RWPE2 (cell line): ENCODE data around the gene CCNF.

ENCODE experiments used
- ATAC-seq: fragments of 200-7000 bp; cut with Tn5 transposase; 3 replicates; pipeline ENCODE4 v1.9.1; 2021; ENCODE audit warnings: low read depth
- DNase-seq: peaks from one replicate; pipeline ENCODE4 v3.0.0-alpha.2; 2020; ENCODE audit warnings: low spot score
- H3K27ac ChIP-seq: fragments of 450-650 bp; 2 replicates; pipeline ENCODE4 v1.5.1; 2017; ENCODE audit warnings: mild to moderate bottlenecking; ENCODE audit not compliant: poor library complexity, severe bottlenecking
- H3K27me3 ChIP-seq: fragments of 250-450 bp; sonication (Bioruptor Pico); 2 replicates; pipeline ENCODE4 v1.5.1; 2021; ENCODE audit warnings: mild to moderate bottlenecking, moderate library complexity; ENCODE audit not compliant: insufficient read depth, poor library complexity, severe bottlenecking
- H3K36me3 ChIP-seq: fragments of 250-450 bp; sonication (Bioruptor Pico); 2 replicates; pipeline ENCODE4 v1.5.1; 2020; ENCODE audit warnings: low read depth, mild to moderate bottlenecking, moderate library complexity
- H3K4me1 ChIP-seq: fragments of 250-450 bp; sonication (Bioruptor Pico); 2 replicates; pipeline ENCODE4 v1.5.1; 2021; ENCODE audit warnings: mild to moderate bottlenecking, moderate library complexity; ENCODE audit not compliant: insufficient read depth, poor library complexity, severe bottlenecking
- H3K4me3 ChIP-seq: fragments of 250-450 bp; sonication (Bioruptor Pico); 2 replicates; pipeline ENCODE4 v1.5.1; 2021; ENCODE audit warnings: mild to moderate bottlenecking, moderate library complexity; ENCODE audit not compliant: severe bottlenecking
- H3K9me3 ChIP-seq: fragments of 250-450 bp; sonication (Bioruptor Pico); 2 replicates; pipeline ENCODE4 v1.5.1; 2021; ENCODE audit warnings: mild to moderate bottlenecking, moderate library complexity; ENCODE audit not compliant: severe bottlenecking
- TF ChIP-seq, protein P1 (sequence below): fragments of 450-650 bp; IDR thresholded peaks from one replicate; pipeline ENCODE4 v1.5.1; 2017; ENCODE audit warnings: mild to moderate bottlenecking, moderate library complexity; ENCODE audit not compliant: poor library complexity, severe bottlenecking

CCNF gene

GRCh38 chr16:2489581-2489980 lies 60.3 kb downstream of the CCNF start:
- Histone ChIP-seq H3K9me3 (no peaks in the 10 kb centered on the region), H3K36me3 (no peaks in the 10 kb centered on the region), H3K4me3 (no peak overlapping the region), H3K27ac (no peak overlapping the region), H3K4me1 (no peaks in the 10 kb centered on the region), H3K27me3 (no peaks in the 10 kb centered on the region)
- DNase-seq (no peak), ATAC-seq (no peak)
- TF ChIP-seq, protein P1, sequence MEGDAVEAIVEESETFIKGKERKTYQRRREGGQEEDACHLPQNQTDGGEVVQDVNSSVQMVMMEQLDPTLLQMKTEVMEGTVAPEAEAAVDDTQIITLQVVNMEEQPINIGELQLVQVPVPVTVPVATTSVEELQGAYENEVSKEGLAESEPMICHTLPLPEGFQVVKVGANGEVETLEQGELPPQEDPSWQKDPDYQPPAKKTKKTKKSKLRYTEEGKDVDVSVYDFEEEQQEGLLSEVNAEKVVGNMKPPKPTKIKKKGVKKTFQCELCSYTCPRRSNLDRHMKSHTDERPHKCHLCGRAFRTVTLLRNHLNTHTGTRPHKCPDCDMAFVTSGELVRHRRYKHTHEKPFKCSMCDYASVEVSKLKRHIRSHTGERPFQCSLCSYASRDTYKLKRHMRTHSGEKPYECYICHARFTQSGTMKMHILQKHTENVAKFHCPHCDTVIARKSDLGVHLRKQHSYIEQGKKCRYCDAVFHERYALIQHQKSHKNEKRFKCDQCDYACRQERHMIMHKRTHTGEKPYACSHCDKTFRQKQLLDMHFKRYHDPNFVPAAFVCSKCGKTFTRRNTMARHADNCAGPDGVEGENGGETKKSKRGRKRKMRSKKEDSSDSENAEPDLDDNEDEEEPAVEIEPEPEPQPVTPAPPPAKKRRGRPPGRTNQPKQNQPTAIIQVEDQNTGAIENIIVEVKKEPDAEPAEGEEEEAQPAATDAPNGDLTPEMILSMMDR, result no peak

- Histone ChIP-seq H3K36me3 (no peaks in the 10 kb centered on the region), H3K4me3 (no peak overlapping the region), H3K27ac (no peak overlapping the region), H3K27me3 (no peaks in the 10 kb centered on the region), H3K9me3 (no peaks in the 10 kb centered on the region), H3K4me1 (no peaks in the 10 kb centered on the region)
- DNase-seq, result no peak
- ATAC-seq, result no peak; the same call in 2 of the 3 replicates
- TF ChIP-seq, protein P1, result no peak
Measured at GRCh38 chr16:2490190-2491105, 61.2 kb downstream of the CCNF start.

GRCh38 chr16:2492292-2492691 lies 63.0 kb downstream of the CCNF start:
- Histone ChIP-seq H3K4me3 (no peak overlapping the region), H3K36me3 (0 out of 2 replicates have a peak, but pooled peaks cover 5% of the 10 kb centered on the region), H3K4me1 (no peaks in the 10 kb centered on the region), H3K9me3 (no peaks in the 10 kb centered on the region), H3K27ac (no peak overlapping the region), H3K27me3 (no peaks in the 10 kb centered on the region)
- DNase-seq, result no peak
- TF ChIP-seq, protein P1, result no peak
- ATAC-seq, result no peak

DNA sequence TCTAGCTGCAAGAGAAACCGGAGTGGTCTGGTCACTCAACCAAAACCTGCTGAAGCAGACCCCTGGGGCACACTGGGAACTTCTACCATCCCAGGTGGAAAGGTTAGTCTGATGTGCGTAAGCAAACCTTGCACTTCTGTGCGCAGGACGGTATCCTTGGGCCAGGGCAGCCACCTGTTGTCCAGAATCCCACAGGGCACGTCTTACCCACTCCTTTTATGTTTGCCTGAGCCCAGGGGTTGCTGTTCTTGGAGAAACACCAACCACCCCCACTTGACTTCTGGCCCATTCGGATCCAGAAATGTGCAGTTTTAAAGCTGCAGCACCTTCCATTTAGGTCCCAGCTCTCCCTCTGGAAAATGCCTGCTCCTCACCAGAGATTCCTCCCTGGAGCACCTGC lies 64.4 kb downstream of the CCNF start:
- TF ChIP-seq, protein P1, result no peak
- ATAC-seq, result no peak
- H3K27me3 ChIP-seq, result no peaks in the 10 kb centered on the region
- 0 out of 2 replicates have a peak, but pooled peaks cover 9% of the 10 kb centered on the region for H3K36me3 ChIP-seq
- no peak for DNase-seq
- no peak overlapping the region for H3K27ac ChIP-seq
- no peaks in the 10 kb centered on the region for H3K4me1 ChIP-seq
- H3K4me3 ChIP-seq, result no peak overlapping the region
- no peaks in the 10 kb centered on the region for H3K9me3 ChIP-seq

GRCh38 chr16:2494616-2495015 lies 65.4 kb downstream of the CCNF start:
- Histone ChIP-seq H3K4me1 (no peaks in the 10 kb centered on the region), H3K27me3 (no peaks in the 10 kb centered on the region), H3K27ac (no peak overlapping the region), H3K4me3 (no peak overlapping the region), H3K36me3 (0 out of 2 replicates have a peak, but pooled peaks cover 9% of the 10 kb centered on the region), H3K9me3 (no peaks in the 10 kb centered on the region)
- TF ChIP-seq, protein P1, result no peak
- ATAC-seq (no peak), DNase-seq (no peak)
